Gastroesophageal sphincter (tissue), 4 donors: ENCODE results near the gene BOK. TPM values are rescaled to one million over a fixed set of nuclear protein-coding genes. Genes with fewer than 3 reads are reported as not detected.
"Not testable (repeated sequence)": the region's sequence is repeated elsewhere in the genome, so short reads cannot be mapped to it uniquely, and the experiment has no call there.

ENCODE experiments used
- ATAC-seq: fragments of 150-250 bp; one replicate; pipeline ENCODE4 v1.9.1; 2016; ENCODE audit warnings: mild to moderate bottlenecking, moderate library complexity
- H3K27ac ChIP-seq, 4 donors: fragments of 200-600 bp; sonication (generic) in 3 of 4; 1 replicate in 3 of 4; 2 replicates in 1 of 4; pipeline ENCODE4 v1.5.1; 2016 to 2019
- H3K27me3 ChIP-seq: fragments of 200-600 bp; sonication (generic); one replicate; pipeline ENCODE4 v1.5.1; 2019
- H3K36me3 ChIP-seq, 2 donors: fragments of 200-600 bp; sonication (generic); one replicate each; pipeline ENCODE4 v1.5.1; 2019; ENCODE audit warnings: control low read depth in 1 of 2
- H3K4me1 ChIP-seq, 3 donors: fragments of 200-600 bp; sonication (generic); 1 replicate in 2 of 3; 2 replicates in 1 of 3; pipeline ENCODE4 v1.5.1; 2016 to 2019; ENCODE audit warnings: control low read depth in 2 of 3
- H3K4me3 ChIP-seq, 2 donors: fragments of 200-600 bp; sonication (generic); one replicate each; pipeline ENCODE4 v1.5.1; 2019; ENCODE audit warnings: mild to moderate bottlenecking in 1 of 2, moderate library complexity in 1 of 2
- H3K9me3 ChIP-seq, 3 donors: fragments of 200-600 bp; sonication (generic); one replicate each; pipeline ENCODE4 v1.5.1; 2017 to 2019; ENCODE audit warnings: control low read depth in 2 of 3
- CTCF ChIP-seq, 4 experiments: fragments of 200-600 bp in 2 of 4; fragments of 450-650 bp in 2 of 4; sonication (generic) in 1 of 4; IDR thresholded peaks; one replicate each; pipeline ENCODE4 v1.5.1; 2017 to 2019; ENCODE audit warnings: antibody characterized with exemption in 4 of 4, mild to moderate bottlenecking in 2 of 4, moderate library complexity in 2 of 4
- EP300 ChIP-seq: sonication (generic); formaldehyde crosslinking; IDR thresholded peaks from one replicate; pipeline ENCODE4 v1.6.1; 2017; ENCODE audit warnings: antibody characterized with exemption, mild to moderate bottlenecking
- POLR2A ChIP-seq, 2 donors: fragments of 450-650 bp; IDR thresholded peaks; one replicate each; pipeline ENCODE4 v1.6.1; 2017; ENCODE audit warnings: antibody characterized with exemption in 2 of 2, mild to moderate bottlenecking in 2 of 2, moderate library complexity in 1 of 2
- POLR2AphosphoS5 ChIP-seq: sonication (generic); formaldehyde crosslinking; IDR thresholded peaks from one replicate; pipeline ENCODE4 v1.6.1; 2017; ENCODE audit warnings: antibody characterized with exemption
- WGBS, 2 donors: methylation state at CpG; one replicate each; pipeline ENCODE4 v1.1.5; 2018; ENCODE audit warnings: low coverage in 1 of 2; 5-methylcytosine and 5-hydroxymethylcytosine counted together
- total RNA-seq, 4 donors: library from RNA; depleted of rRNA; stranded (reverse); fragments of >200 nt; gene quantifications; one replicate each; pipeline ENCODE4 v1.1.0, GENCODE V29; 2016

The BOK gene
- total RNA-seq, 4 donors from 2014 or later = 46.0 to 128 (median 66.3) TPM

- Histone ChIP-seq H3K4me1 (peaks cover 0 to 100% (median 44%) of the 10 kb centered on the region in 3 donors), H3K36me3 (peaks cover 0 to 16% of the 10 kb centered on the region in 2 donors), H3K27me3 (peaks cover 7% of the 10 kb centered on the region), H3K27ac (peak overlapping the region in 2 of 4 donors; percentile 42 to 44), H3K4me3 (no peak overlapping the region), H3K9me3 (no peaks in the 10 kb centered on the region)
- 67% methylated on average over 4 of the region's 10 CpGs; no CpG with 5 or more reads in 1 of the 2 donors for WGBS, 2 donors
- no peak for ATAC-seq
- no peak for TF ChIP-seq EP300
- TF ChIP-seq POLR2AphosphoS5 = no peak
- TF ChIP-seq POLR2A (IDR thresholded peaks at IDR 0.05) = no peak
- no peak for TF ChIP-seq CTCF (IDR thresholded peaks at IDR 0.05)
Measured at GRCh38 chr2:241563571-241563980, 5.0 kb downstream of the BOK start.

DNA sequence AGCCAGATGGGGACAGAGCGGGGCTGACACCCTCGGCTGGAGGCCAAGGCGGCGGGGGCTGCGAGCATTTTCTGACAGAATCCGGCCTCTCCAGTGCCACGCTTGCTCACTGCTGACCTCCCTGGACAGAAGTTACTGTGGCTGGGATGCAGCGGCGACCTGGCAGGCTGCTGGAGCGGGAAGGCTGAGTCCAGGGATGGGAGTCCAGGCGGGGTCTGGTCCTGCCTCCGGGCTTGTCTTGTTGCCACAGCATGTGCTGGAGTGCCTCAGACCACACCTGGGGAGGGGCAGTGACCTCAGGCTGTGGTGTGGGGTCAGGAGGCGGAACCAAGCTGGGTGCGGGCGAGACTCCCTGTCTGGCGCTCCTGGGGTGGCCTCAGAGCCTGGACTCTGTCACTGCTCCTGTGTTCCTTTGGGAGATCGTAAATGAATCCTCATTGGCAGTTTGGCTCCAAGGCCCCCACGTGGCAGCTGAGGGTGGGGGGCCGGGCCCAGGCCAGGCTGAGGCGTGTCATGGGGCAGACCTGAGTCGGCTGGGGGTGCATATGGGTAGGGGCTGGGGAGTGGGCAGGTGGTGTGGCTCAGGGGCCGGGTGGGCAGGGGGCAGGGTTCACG, 5.5 kb downstream of the BOK start:
- peak; percentile 9 for ATAC-seq
- peaks cover 0 to 16% of the 10 kb centered on the region in 2 donors for H3K36me3 ChIP-seq
- no peak overlapping the region for H3K4me3 ChIP-seq
- no CpG with 5 or more reads among the region's 23 CpGs for WGBS, 2 donors
- TF ChIP-seq POLR2AphosphoS5 = no peak
- no peak for TF ChIP-seq EP300
- no peak for TF ChIP-seq POLR2A (IDR thresholded peaks at IDR 0.05)
- H3K4me1 ChIP-seq = peaks cover 0 to 100% (median 44%) of the 10 kb centered on the region in 3 donors
- no peaks in the 10 kb centered on the region for H3K9me3 ChIP-seq
- peak overlapping the region in 2 of 4 donors; percentile 42 to 44 for H3K27ac ChIP-seq
- H3K27me3 ChIP-seq = peaks cover 6% of the 10 kb centered on the region

DNA sequence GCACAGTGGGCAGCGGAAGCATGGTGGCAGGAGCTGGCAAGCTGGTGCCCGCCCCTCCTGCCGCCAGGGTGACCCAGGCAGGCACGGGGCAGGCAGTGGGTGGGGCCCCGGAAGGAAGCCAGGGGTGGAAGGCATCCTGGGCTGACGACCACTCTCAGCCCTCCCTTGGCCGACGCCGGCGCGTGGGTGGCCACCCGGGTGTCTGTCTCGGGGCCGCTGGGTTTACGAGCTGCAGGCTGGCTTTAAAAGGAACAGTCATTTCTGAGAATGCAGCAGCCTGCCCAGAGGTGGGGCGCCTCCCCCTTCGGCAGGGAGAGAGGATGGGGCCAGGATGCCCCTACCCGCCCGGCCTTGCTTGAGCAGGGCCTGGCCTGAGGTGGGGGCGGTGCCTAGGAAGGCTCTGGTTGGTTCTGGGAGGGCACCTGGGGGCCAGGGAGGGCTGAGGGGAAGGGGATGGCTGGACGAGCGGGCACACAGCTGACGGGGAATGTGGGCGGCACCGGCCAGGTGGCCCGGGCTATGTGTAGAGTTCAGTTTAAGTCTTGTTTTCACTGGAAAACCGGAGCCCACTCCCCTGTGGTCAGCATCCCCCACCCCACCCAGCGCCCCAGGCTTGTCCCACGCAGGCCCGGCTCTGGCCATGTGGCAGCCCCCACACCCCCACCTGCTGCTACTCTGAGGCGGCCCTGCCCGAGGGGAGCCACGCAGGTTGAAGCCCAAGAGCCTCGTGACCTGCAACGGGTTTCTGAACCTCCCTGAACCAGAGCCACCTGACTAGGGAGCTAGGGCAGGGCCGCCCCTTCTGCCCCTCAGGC, 6.3 kb downstream of the BOK start:
- ATAC-seq = no peak
- Histone ChIP-seq H3K27me3 (no peaks in the 10 kb centered on the region), H3K4me1 (peaks cover 0 to 100% (median 41%) of the 10 kb centered on the region in 3 donors), H3K4me3 (no peak overlapping the region), H3K9me3 (no peaks in the 10 kb centered on the region), H3K27ac (peak overlapping the region in 2 of 4 donors; percentile 42 to 44), H3K36me3 (peaks cover 0 to 16% of the 10 kb centered on the region in 2 donors)
- TF ChIP-seq POLR2AphosphoS5 (peak; percentile 20), EP300 (no peak)
- 83% methylated on average over 1 of the region's 36 CpGs; no CpG with 5 or more reads in 1 of the 2 donors for WGBS, 2 donors

- Histone ChIP-seq H3K27ac (peak overlapping the region in 1 of 4 donors; percentile 44), H3K27me3 (no peaks in the 10 kb centered on the region), H3K9me3 (no peaks in the 10 kb centered on the region), H3K4me3 (no peak overlapping the region), H3K4me1 (peaks cover 0 to 97% (median 35%) of the 10 kb centered on the region in 3 donors), H3K36me3 (peaks cover 0 to 16% of the 10 kb centered on the region in 2 donors)
- 0 to 64% methylated on average over 1 to 4 of the region's 10 CpGs for WGBS, 2 donors
- no peak for ATAC-seq
- no peak for TF ChIP-seq POLR2AphosphoS5
- TF ChIP-seq EP300 = no peak
- TF ChIP-seq POLR2A (IDR thresholded peaks at IDR 0.05) = no peak
- TF ChIP-seq CTCF (IDR thresholded peaks at IDR 0.05) = no peak
Measured at GRCh38 chr2:241565411-241565810, 6.9 kb downstream of the BOK start.

DNA sequence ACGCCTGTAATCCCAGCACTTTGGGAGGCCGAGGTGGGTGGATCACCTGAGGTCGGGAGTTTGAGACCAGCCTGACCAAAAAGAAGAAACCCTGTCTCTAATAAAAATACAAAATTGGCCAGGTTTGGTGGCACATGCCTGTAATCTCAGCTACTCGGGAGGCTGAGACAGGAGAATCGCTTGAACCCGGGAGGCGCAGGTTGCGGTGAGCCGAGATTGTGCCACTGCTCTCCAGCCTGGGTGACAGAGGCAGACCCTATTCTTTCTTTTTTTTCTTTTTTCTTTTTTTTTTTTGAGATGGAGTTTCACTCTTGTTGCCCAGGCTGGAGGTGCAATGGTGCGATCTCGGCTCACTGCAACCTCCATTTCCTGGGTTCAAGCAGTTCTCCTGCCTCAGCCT, 7.5 kb downstream of the BOK start:
- H3K9me3 ChIP-seq, ATAC-seq, H3K27me3 ChIP-seq, H3K4me3 ChIP-seq: not testable (repeated sequence)
- H3K27ac ChIP-seq = peak overlapping the region in 1 of 4 donors; percentile 44
- H3K4me1 ChIP-seq = peaks cover 0 to 91% (median 30%) of the 10 kb centered on the region in 3 donors
- 83 to 92% methylated on average over 5 to 11 of the region's 11 CpGs for WGBS, 2 donors
- peaks cover 0 to 16% of the 10 kb centered on the region in 2 donors for H3K36me3 ChIP-seq

DNA sequence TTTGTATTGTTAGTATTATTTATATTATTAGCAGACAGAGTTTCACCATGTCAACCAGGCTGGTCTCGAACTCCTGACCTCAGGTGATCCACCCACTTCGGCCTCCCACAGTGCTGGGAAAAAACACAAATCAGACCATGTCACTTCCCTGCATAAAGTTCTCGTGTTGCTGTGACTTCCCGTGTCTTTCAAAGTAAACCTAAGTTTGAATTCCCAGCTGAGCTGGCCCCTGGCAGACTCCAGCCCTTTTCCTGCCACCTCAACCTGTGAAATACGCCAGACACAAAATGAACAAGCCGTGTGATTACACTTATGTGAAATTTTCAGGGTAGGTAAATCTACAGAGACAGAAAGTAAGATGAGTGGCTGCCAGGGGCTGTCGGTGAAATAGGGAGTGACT, 7.9 kb downstream of the BOK start:
- TF ChIP-seq CTCF (IDR thresholded peaks at IDR 0.05) (no peak), POLR2AphosphoS5 (peak; percentile 64)
- H3K27ac ChIP-seq = peak overlapping the region in 1 of 4 donors; percentile 44
- no peak overlapping the region for H3K4me3 ChIP-seq
- no peaks in the 10 kb centered on the region for H3K27me3 ChIP-seq
- ATAC-seq = no peak
- H3K4me1 ChIP-seq = peaks cover 0 to 86% (median 27%) of the 10 kb centered on the region in 3 donors
- no peaks in the 10 kb centered on the region for H3K9me3 ChIP-seq
- H3K36me3 ChIP-seq = peaks cover 0 to 18% of the 10 kb centered on the region in 2 donors
- 47 to 86% methylated on average over 1 to 2 of the region's 7 CpGs for WGBS, 2 donors

GRCh38 chr2:241567266-241567665, 8.7 kb downstream of the BOK start:
- Histone ChIP-seq H3K36me3 (peaks cover 0 to 25% of the 10 kb centered on the region in 2 donors), H3K4me1 (peaks cover 0 to 78% (median 20%) of the 10 kb centered on the region in 3 donors), H3K27ac (peak overlapping the region in 1 of 4 donors; percentile 44)
- not testable (repeated sequence) for H3K4me3 ChIP-seq, H3K27me3 ChIP-seq, H3K9me3 ChIP-seq, ATAC-seq
- WGBS, 2 donors = no CpG with 5 or more reads among the region's 15 CpGs
